GM18526 (cell line): Measurements from ENCODE around the gene ZSCAN16.

Source experiments
- POLR2A ChIP-seq: IDR thresholded peaks from 3 replicates; pipeline ENCODE4 v1.6.1; 2011; ENCODE audit not compliant: insufficient read length; ENCODE audit errors: extremely low read depth

ZSCAN16 gene

DNA sequence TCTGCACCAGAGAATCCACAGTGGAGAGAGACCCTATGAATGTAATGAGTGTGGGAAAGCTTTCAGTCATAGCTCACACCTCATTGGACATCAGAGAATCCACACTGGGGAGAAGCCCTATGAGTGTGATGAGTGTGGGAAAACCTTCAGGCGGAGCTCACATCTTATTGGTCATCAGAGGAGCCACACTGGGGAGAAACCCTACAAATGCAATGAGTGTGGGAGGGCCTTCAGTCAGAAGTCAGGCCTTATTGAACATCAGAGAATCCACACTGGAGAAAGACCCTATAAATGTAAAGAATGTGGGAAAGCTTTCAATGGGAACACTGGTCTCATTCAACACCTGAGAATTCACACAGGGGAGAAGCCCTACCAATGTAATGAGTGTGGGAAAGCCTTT, 29.1 kb downstream of the ZSCAN16 start:
- TF ChIP-seq POLR2A, result no peak

DNA sequence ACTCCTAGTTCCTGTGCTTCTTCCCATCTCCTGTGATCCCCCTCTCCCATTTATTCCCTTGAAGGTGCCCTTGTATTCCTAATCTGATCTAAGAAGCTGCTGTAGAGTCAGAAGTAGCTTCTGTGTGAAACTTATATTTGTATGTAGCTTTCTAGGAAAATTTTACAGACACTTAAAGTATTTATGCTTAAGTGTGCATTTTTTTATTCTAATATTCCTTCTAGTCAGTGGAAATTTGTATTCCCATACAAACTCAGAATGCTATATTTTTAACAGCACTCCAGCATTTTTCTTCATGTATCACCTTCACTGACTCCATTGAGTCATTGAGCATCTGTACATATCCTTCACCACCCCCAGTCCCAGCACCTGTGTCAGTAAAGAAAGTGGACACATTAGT, 29.9 kb downstream of the ZSCAN16 start:
- no peak for TF ChIP-seq POLR2A

DNA sequence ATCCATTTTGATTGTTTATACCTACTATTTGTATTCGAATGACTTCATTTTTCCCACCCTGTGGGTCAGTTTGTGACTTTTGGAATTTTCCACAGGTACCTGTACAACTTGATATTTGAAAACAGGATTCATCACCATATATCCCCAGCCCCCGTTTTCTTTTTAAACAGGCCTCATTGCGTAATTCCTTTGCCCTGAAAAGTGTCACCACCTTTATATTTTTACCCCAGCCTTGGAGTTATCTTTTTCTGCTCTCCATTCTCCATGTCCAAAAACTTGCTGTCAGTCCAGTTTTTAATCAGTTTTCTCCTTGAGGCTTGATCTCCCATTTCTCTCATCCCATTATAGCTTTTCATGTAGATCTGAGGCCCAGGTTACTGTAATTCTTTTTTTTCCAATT, 33.9 kb downstream of the ZSCAN16 start:
- TF ChIP-seq POLR2A, result no peak

DNA sequence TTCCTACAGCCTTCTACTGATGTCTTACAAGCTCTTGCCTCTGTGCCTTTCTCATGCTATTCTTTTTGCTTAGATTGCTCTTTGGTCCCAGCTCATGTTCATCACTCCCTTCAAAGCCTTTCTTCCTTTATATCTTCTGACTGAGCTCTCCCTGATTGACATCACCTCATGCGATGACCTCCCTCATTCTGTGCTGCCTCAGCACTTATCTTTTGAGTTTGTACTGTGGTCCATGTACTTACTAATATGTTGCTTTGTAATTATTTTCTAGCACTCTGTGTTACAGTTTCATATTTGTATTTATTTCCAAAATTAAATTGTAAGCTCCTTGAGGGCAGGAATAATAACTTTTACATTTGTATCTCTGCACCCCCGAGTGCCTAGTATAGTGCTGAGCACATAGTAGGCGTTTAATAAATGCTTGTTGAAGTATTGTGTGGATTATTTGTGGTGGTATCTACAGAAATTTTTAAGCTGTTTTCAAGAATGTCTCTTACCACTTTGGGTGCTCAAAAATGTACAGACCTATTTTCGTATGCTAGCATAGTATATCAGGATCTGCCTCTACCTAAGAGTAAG, 34.7 kb downstream of the ZSCAN16 start:
- TF ChIP-seq POLR2A, result no peak

DNA sequence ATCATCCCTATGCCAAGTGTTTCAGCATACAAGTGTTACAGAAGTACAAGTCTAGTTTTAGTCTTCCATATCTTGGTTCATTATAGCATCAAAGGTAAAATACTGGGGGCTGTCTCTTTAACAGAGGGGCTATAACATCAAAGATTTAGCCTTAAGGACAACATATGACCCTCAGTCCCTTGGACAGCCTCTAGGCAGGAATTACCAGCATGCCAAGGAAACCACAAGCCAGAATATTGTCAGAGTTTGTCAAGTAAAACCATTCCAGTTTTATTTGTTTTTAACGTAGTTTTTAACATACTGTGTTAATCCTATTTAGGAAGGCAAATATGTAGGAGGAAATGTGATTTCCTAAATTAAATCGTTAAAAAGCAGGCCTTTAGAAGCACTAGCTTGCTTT, 35.8 kb downstream of the ZSCAN16 start:
- TF ChIP-seq POLR2A, result no peak

DNA sequence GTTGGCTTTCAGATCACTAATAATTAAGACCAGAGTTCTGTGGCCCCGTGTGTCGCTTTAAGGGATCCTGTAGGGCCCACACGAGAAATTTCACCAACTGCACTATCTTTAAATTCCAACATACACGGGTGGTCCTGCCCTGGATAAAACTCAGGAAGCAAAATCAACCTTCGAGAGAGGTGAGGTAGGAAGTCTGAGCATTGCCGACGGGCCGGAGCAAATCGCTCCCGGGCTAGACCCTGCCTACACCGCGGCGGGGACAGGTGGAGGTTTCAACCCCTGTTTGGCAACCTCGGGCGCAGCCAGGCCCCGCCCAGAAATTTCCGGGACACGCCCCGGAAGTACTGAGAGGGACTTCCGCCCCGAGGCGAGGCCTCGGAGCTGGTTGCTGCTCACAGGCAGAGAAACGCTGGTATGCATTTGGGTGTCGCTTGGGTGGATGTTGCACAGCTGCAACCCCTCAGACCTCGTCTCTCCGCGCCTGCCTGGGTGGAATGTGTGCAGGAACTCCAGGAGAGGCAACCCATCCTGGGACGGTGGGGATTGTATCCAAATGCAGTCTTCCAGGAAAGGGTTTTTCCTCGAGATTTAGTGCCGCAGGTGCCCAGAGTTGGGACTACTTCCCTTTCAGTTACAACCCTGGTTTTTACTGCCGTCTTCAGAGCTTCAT, 37.1 kb downstream of the ZSCAN16 start:
- peak; percentile 91 for TF ChIP-seq POLR2A

DNA sequence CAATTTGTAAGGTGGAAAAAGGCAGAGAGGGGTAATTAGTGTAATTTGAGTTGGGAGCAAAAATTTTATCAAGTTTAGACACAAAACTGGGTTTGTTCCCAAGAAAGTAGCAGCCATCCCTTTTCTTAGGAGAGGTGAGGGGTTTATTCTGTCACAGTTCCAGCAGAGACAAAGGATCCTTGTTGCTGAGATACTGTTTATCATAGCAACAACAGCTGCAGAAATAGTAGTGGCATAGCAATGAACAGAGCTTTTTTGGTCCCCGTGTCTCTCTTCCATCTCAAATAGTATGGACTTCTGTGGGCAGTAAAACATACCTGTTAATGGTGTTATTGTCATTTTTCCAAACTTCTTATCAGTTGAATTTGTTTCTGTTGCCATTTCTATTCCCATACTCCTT, 41.2 kb downstream of the ZSCAN16 start:
- TF ChIP-seq POLR2A, result no peak

DNA sequence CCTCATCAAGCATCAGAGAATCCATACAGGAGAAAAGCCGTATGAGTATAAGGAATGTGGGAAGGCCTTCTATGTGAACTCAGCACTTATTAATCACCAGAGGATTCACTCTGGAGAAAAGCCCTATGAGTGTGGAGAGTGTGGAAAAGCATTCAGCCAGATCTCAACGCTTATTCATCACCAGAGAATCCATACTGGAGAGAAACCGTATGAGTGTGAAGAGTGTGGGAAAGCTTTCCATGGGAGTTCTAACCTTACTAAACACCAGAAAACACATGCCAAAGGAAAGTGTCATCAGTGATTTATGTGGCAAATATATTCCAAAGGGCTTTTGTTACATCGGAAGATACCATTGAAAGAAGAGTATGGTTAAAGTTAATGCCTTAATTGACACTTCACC, 42.7 kb downstream of the ZSCAN16 start:
- no peak for TF ChIP-seq POLR2A

DNA sequence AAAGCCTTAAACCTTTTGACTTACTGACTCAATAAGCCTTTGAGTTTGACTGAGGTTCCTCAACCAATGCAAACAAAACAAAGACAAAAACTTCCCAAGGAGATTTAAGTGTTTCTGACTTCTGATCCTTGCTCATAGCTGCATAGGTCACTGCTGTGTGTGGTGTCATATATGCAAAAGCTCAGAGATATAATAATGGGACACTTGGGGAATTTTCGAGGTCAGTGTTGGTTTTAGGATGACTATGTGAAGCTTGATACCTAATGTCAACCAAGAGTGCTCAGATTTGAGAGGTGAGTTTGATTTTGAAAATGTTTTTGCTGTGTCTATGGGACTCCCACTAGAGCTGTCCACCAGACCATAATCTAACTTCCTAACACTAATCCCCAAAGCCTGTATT, 43.5 kb downstream of the ZSCAN16 start:
- no peak for TF ChIP-seq POLR2A

DNA sequence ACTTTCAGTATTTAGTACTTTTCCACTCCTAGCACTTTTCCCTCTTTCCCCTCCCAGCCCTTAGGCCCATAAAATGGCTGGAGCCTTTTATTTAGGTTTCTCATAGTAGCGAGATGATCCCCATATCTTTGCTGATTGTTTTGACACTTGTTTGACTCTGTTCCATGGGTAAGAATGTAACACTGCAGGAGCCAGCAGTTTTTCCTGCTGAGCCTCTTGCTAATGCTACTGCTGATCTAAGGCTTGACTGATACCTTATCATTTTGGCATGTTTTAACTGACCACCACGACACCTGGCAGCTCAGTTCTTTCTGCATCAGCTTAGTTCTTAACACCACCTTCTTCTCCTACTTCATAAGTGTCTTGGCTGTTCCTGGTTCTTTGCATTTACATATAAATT, 46.9 kb downstream of the ZSCAN16 start:
- no peak for TF ChIP-seq POLR2A

DNA sequence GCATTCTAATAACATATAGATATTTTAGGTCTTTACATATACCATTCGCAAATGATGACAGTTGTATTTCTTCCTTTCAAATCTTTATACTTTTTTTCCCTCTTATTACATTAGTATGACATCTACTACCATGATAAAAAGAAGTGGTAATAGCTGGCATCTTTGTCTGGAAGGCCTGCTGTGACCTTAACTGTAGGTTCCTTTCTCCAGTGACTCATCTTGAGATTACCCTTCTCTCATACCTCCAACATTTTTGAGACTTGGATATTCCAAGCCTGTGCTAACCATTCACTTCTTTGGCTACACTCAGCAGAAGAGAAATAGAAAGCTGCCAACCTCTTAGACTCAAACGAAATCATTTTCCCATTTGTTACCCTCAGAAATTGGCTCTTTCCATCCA, 47.6 kb downstream of the ZSCAN16 start:
- no peak for TF ChIP-seq POLR2A

DNA sequence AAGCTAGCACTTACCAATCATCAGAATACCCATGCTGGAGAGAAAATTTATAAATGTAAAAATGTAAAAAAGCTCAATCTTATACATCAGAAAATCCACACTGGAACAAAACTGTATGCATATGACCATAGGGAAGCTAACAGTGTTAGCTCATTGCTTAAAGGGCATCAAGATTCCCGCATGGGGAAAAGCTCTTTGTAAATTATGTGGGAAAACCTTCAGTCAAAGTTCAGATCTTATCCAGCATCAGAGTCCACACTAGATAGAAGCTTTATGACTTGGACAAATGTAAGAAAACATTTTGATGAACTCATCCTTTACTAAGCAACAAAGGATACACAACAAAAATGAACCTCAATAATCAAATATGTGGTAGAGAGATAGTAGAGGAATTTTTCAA, 52.0 kb downstream of the ZSCAN16 start:
- TF ChIP-seq POLR2A, result no peak
